Measurements from ENCODE around the gene GLI3.

- no peak for TF ChIP-seq CTCF (IDR thresholded peaks at IDR 0.05; ENCODE audit: low read depth, low read length)
- TF ChIP-seq EZH2phosphoT487 (IDR thresholded peaks at IDR 0.05; ENCODE audit: low read depth) = no peak
Measured at GRCh38 chr7:42068554-42069280, 168.3 kb downstream of the GLI3 start.

Data from OCI-LY3 (cell line).